ENCODE data around the gene AP2A2.

AP2A2 gene

GRCh38 chr11:1053121-1053901, 127.6 kb downstream of the AP2A2 start:
- H3K9me3 ChIP-seq, result no peaks in the 10 kb centered on the region

GRCh38 chr11:1054143-1055108, 128.8 kb downstream of the AP2A2 start:
- peaks cover 4 to 16% of the 10 kb centered on the region in 2 experiments for H3K4me1 ChIP-seq (ENCODE audit: control insufficient read depth in 1 of 2, insufficient read depth in 1 of 2, low read depth in 1 of 2, low read length in 1 of 2)
- H3K9me3 ChIP-seq, result no peaks in the 10 kb centered on the region
- H3K36me3 ChIP-seq, result no peaks in the 10 kb centered on the region
- TF ChIP-seq CTCF (IDR thresholded peaks at IDR 0.05), result no peak
- H3K27ac ChIP-seq, result no peak overlapping the region
- H3K4me3 ChIP-seq (ENCODE audit: low read depth in 1 of 2, low read length in 1 of 2), result no peak overlapping the region
- peaks cover 3% of the 10 kb centered on the region for H3K27me3 ChIP-seq

More at GRCh38 chr11:1053121-1053901, 127.6 kb downstream of the AP2A2 start:
- H3K4me3 ChIP-seq (ENCODE audit: low read depth in 1 of 2, low read length in 1 of 2), result no peak overlapping the region
- no peaks in the 10 kb centered on the region for H3K36me3 ChIP-seq
- H3K27ac ChIP-seq, result no peak overlapping the region
- H3K27me3 ChIP-seq, result no peaks in the 10 kb centered on the region
- no peak for TF ChIP-seq CTCF (IDR thresholded peaks at IDR 0.05)
- H3K4me1 ChIP-seq (ENCODE audit: control insufficient read depth in 1 of 2, insufficient read depth in 1 of 2, low read depth in 1 of 2, low read length in 1 of 2), result peaks cover 15 to 27% of the 10 kb centered on the region in 2 experiments

- Histone ChIP-seq H3K4me1 (ENCODE audit: control insufficient read depth in 1 of 2, insufficient read depth in 1 of 2, low read depth in 1 of 2, low read length in 1 of 2) (peaks cover 0 to 8% of the 10 kb centered on the region in 2 experiments), H3K36me3 (no peaks in the 10 kb centered on the region), H3K27me3 (peaks cover 3% of the 10 kb centered on the region), H3K9me3 (no peaks in the 10 kb centered on the region), H3K27ac (no peak overlapping the region), H3K4me3 (ENCODE audit: low read depth in 1 of 2, low read length in 1 of 2) (no peak overlapping the region)
- no peak for TF ChIP-seq CTCF (IDR thresholded peaks at IDR 0.05)
Observed at GRCh38 chr11:1055109-1055703, 129.5 kb downstream of the AP2A2 start.

- Histone ChIP-seq H3K27me3 (peaks cover 3% of the 10 kb centered on the region), H3K27ac (no peak overlapping the region), H3K4me1 (ENCODE audit: control insufficient read depth in 1 of 2, insufficient read depth in 1 of 2, low read depth in 1 of 2, low read length in 1 of 2) (peaks cover 0 to under 1% of the 10 kb centered on the region in 2 experiments), H3K36me3 (no peaks in the 10 kb centered on the region), H3K9me3 (no peaks in the 10 kb centered on the region), H3K4me3 (ENCODE audit: low read depth in 1 of 2, low read length in 1 of 2) (no peak overlapping the region)
- no peak for TF ChIP-seq CTCF (IDR thresholded peaks at IDR 0.05)
Observed at GRCh38 chr11:1055990-1056771, 130.5 kb downstream of the AP2A2 start.

- no peak for TF ChIP-seq CTCF (IDR thresholded peaks at IDR 0.05)
- no peaks in the 10 kb centered on the region for H3K9me3 ChIP-seq
- H3K4me3 ChIP-seq (ENCODE audit: low read depth in 1 of 2, low read length in 1 of 2), result no peak overlapping the region
- H3K27me3 ChIP-seq, result peaks cover 10% of the 10 kb centered on the region
- H3K27ac ChIP-seq, result no peak overlapping the region
- no peaks in the 10 kb centered on the region for H3K36me3 ChIP-seq
- H3K4me1 ChIP-seq (ENCODE audit: control insufficient read depth in 1 of 2, insufficient read depth in 1 of 2, low read depth in 1 of 2, low read length in 1 of 2), result no peaks in the 10 kb centered on the region
Observed at GRCh38 chr11:1057806-1058205, 132.1 kb downstream of the AP2A2 start.

Data from neutrophil (primary cell).